NCI-H2227 treated with DMSO at 0.1 percent for 48 hours (cell line): ENCODE data around the gene LRP1-AS.
A peak's percentile ranks its signal among the peaks of the same experiment; 100 is the strongest.

Experiments used
- DNase-seq: peaks from one replicate; lab custom pipeline; 2025; lab: John Stamatoyannopoulos, UW

LRP1-AS gene

DNA sequence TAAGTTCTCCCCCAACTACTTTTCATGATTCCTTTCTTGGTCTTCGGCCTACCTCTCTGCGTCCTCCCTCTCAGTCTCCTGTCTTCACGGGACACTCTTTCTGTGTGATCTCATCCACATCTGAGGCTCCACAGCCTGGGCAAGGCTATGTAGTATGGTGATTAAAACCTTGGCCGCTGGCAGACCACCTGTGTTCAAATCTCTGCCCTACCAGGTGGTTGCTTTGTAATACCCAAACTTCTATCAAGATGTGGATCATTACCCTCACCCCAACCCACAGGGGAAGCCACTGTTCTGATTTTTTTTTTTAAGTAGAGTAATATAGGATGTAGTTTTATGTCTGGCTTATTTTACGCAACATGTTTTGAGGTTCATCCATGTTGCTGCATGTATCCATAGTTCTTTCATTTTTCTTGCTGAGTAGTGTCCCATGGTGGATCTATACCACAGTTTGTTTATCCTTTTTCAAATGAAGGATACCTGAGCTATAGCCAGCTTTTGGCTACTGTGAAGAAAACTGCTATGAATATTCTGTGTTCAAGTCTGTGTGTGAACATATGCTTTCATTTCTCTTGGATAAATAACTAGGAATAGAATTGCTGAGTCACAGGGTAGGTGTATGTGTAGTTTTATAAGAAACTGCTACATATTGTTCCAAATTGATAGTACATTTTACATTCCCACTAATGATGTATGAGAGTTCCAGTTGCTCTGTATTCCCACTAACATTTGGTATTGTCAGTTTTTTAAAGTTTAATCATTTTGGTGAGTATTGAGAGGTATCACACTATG lies 27.9 kb downstream of the LRP1-AS start:
- DNase-seq: no peak

GRCh38 chr12:57118711-57119271 lies 28.6 kb downstream of the LRP1-AS start:
- DNase-seq: no peak

DNA sequence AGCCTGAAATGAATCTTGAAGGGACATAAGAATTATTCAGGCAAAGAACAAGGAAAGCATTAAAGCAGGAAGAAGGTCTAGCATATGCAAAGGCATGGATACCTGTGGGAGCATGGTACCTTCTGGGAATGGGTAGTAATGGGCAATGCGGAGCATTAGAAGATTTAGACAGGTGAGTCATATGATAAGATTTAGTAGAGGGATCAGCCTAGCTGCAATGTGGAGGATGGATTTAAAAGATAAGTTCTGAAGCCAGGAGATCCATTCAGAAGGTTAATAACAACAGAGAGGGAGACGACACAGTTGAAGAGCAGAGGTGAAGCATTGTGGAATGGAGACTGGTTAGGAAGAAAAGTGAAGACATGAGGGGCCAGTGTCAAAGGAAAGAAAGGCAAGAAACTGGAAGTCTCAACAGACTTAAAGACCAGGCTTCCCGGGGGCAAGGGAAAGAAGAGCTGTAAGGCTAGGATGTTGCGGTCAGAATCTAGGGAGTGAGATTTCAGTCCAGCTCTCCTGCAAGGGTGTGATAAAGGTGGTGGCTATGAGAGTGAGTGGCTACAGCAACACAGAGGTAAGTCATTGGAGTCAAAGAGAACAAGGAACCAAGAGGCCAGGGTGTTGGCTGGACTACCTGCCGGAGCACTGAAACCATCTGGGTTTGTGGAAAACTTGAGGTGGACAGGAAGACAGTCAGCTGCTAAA lies 30.7 kb downstream of the LRP1-AS start:
- DNase-seq: no peak

DNA sequence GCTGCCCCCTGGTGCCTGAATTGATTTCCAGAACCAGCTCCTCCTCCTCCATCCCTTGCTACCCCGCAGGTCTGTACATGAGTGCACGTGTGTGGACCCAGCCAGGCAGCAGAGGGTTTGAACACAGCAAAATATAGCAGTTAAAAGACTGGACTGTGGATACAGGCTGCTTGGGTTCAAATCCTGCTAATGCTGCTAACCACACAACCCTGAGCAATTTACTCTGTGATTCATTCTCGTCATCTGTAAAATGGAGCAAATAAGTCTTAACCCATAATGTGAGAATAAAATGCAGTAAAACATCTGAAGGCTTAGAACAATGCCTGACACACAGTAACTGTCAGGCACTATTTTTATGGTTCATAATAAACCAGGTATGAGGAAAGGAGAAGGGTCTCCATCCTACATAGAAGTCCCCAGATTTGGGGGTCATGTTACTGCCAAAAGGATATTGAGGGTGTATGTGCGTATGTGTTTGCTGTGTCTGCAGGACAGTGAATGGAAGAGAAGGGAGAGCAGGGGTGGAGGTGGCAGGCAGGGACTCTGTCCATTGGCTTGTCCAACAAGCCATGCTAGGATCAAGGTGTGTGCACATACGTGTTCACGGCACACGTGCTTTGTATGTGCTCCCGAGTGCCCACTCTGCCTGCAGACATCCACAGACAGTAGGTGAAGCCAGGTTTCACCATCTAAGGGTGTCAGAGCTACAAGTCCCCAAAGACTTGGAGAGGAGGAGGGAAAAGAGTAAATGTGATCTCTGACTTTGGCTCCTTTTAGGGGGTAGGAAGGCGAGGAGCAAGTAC lies 34.7 kb downstream of the LRP1-AS start:
- DNase-seq: no peak

DNA sequence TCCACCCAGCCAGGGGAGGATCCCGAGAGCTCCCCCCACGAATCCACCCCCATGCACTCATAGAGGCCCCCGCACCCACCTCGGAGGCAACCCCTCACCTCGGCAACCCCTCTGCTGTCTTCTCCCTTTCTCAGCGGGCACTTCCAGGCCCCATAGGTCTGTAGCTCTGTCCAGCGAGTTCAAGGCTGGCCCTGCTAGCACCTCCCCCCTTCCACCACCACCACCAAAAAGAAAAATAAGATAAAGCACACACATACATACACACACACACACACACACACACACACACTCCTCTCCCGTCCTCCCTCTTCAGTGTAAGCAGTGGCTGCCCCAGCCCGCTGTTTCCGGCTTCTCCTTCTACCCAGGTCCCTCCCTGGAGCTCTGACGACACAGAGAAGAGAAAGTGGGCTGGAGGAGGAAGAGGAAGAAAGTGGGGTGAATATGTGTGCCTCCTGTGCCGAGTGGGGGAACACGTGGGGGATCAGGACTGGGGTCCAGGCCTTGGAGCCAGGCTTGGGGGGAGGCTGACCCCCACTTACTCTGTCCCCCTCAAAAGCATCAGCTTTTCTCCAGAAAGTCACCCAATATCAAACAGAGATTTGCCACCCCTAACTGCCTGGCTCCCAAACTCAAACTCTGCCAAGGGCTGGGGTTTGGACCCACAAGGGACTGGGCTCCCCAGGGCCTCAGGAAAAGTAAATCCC lies 36.2 kb downstream of the LRP1-AS start, which contains the start of gene STAT6:
Gene STAT6 (minus strand): TSS at position 332 of the 704 bp plus-strand sequence. CDS start 3,084 bp downstream, outside the sequence.
- DNase-seq: peak; percentile 29

DNA sequence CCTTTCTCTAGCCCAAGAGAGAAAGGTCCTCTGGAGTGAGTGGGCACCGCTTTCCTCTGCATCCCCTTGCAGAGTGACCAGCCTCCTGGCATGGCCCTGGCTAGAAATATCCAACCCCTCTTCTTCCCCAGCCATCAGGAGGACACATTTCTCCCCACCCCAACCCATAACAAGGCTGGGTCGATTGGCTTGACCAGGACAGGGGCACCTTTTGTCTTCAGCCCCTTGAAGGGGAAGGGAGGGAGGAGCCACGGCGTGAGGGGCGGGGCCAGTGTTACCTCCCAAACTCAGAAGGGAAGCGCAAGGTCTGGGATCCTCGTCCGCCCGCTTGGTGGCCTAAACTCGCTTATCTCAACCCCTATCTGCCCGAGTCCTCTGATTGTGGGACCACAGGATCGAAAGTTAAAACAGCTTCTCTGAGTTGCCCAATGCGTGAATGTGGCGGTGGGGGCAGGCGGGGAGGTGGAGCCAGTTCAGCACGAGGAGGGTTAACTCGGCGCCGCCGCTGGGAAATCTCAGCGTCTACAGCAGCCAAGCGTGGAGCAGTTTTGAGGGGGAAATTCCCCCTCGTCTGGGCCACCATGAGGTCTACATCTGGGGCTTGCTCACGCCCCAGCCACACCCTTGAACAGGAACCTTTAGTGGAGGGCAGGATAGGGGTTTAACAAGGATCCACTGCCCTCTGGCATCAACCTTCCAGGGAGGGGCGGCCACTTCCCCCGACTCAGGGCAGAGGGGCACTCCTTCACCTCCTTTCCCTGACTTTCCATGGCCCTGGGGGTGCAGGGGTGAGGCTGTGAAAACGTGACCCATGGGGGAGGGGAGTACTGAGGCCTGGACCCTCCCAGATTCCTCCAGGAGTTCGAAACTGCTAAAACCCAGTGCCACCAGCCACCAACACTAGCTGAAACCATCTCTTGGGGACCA lies 37.1 kb downstream of the LRP1-AS start:
- no peak for DNase-seq

GRCh38 chr12:57109207-57110103 lies 38.0 kb downstream of the LRP1-AS start:
- DNase-seq: no peak

GRCh38 chr12:57107456-57108155 lies 39.8 kb downstream of the LRP1-AS start:
- DNase-seq: no peak

GRCh38 chr12:57106021-57106708 lies 41.3 kb downstream of the LRP1-AS start:
- DNase-seq: no peak

- no peak for DNase-seq
Observed at GRCh38 chr12:57105011-57105753, 42.2 kb downstream of the LRP1-AS start.

DNA sequence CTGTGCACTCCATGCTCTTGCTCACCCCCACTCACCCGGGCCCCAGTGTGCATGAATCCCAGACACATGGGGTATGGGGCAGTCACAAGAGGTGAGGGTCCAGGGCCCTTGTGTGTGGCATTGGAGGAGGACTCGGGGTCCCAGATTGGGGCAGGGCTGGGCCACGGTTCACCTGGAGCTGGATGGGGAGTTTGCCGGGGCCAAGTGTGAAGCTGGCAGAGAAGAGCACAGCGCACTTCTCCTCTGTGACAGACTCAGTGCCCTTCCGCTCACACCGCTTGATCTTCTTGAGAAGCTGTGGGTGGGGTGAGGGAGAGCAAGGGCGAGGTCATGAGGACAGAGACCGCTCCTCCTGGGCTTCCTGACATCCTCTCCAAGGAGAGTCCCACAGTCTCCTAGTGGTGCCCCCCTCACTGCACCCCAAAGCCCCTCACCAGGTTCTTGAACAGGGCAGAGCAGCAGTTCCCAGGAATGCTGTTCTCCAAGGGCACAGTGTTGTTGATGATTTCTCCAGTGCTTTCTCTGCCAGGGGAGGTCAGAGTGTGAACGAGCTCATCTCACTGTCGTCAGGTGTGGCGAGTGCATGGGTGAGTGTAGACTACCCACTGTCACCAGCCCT lies 43.0 kb downstream of the LRP1-AS start:
- no peak for DNase-seq

GRCh38 chr12:57103856-57104255 lies 43.6 kb downstream of the LRP1-AS start:
- no peak for DNase-seq

GRCh38 chr12:57101892-57102695 lies 45.3 kb downstream of the LRP1-AS start:
- DNase-seq: no peak

DNA sequence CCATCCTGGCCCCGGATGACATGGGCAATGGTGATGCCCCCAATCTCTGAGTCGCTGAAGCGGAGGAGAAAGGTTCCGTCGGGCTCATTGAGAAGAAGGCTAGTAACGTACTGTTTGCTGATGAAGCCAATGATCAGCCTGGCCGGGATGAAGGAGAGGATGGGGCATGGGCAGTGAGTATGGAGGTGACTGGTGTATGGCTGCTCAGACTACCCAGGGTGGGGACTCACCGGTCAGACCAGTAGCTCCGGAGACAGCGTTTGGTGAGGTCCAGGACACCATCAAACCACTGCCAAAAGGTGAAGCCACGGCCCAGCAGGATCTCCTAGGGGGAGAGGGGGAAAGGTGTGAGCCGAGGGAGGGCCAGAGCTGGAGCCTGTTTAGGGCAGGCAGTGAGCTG lies 47.7 kb downstream of the LRP1-AS start:
- no peak for DNase-seq

DNA sequence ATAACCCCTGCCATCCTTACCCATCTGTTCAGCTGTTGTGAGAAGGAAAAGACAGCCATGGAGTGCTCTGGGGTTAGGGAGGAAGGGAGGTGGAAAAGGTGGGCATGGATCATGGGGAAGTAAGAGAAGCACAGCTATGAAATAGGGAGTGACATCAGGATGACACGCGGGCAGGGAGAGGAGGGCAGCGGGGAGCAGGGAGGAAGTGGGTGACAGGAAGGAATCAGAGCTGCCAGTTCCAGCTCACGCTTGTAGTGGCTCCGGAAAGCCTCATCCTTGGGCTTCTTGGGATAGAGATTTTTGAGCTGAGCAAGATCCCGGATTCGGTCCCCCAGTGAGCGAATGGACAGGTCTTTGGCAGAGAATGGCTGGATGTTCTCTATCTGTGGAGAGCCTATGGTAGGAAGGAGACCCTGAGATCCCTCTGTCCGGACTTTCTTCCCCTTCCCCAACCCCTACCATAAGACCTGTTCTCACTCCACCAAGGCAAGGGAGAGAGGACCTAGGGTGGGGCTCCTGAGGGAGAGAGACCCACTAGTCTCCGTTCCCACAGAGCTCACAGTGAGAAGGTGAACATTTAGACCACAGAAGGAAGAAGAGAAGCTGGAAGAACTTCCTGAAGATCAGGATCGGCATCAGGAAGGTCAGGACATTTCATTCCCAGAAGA lies 48.2 kb downstream of the LRP1-AS start:
- no peak for DNase-seq

- DNase-seq: no peak
Observed at GRCh38 chr12:57098546-57098945, 48.9 kb downstream of the LRP1-AS start.
